Activated CD4-positive, alpha-beta T cell treated with anti-CD3 and anti-CD28 coated beads, Interleukin-2, Interleukin-4, amounts not matched to agents 100 ng/mL and 50 ng/mL, durations not matched to agents 16 hours and 8 hours (primary cell): Measurements from ENCODE around the gene EMP1.

Experiments
- DNase-seq: peaks from one replicate; pipeline ENCODE4 v3.0.0-alpha.2; 2020; ENCODE audit warnings: low spot score

Gene EMP1

GRCh38 chr12:13197526-13198143 lies 1.1 kb downstream of the EMP1 start:
- no peak for DNase-seq

GRCh38 chr12:13198241-13198640 lies 1.7 kb downstream of the EMP1 start:
- DNase-seq = no peak

- no peak for DNase-seq
Measured at GRCh38 chr12:13198876-13199275, 2.4 kb downstream of the EMP1 start.

- DNase-seq = no peak
Measured at GRCh38 chr12:13199592-13199991, 3.1 kb downstream of the EMP1 start.

GRCh38 chr12:13200841-13201240 lies 4.3 kb downstream of the EMP1 start:
- no peak for DNase-seq

- DNase-seq = no peak
Measured at GRCh38 chr12:13203034-13203922, 6.8 kb downstream of the EMP1 start.

GRCh38 chr12:13204428-13204827 lies 7.9 kb downstream of the EMP1 start:
- no peak for DNase-seq

GRCh38 chr12:13205809-13206559 lies 9.5 kb downstream of the EMP1 start:
- no peak for DNase-seq

- DNase-seq = no peak
Measured at GRCh38 chr12:13206560-13206897, 10.0 kb downstream of the EMP1 start.

GRCh38 chr12:13208533-13209435 lies 12.3 kb downstream of the EMP1 start:
- no peak for DNase-seq

- peak; percentile 16 for DNase-seq
Measured at GRCh38 chr12:13209436-13210235, 13.1 kb downstream of the EMP1 start.

- DNase-seq = peak; percentile 30
Measured at GRCh38 chr12:13210236-13211190, 14.0 kb downstream of the EMP1 start.

- DNase-seq = peak; percentile 62
Measured at GRCh38 chr12:13211191-13211858, 14.8 kb downstream of the EMP1 start.

- DNase-seq = peak; percentile 80
Measured at GRCh38 chr12:13211859-13212664, 15.5 kb downstream of the EMP1 start.

- DNase-seq = no peak
Measured at GRCh38 chr12:13215056-13215455, 18.5 kb downstream of the EMP1 start.

- no peak for DNase-seq
Measured at GRCh38 chr12:13218641-13219040, 22.1 kb downstream of the EMP1 start.

GRCh38 chr12:13219320-13219719 lies 22.8 kb downstream of the EMP1 start:
- no peak for DNase-seq

GRCh38 chr12:13220838-13221237 lies 24.3 kb downstream of the EMP1 start:
- DNase-seq = no peak
